ENCODE measurements around the gene BATF3. TPM values are rescaled to one million over a fixed set of nuclear protein-coding genes. Genes with fewer than 3 reads are reported as not detected.
A peak's percentile ranks its signal among the peaks of the same experiment; 100 is the strongest.

BATF3 gene
- total RNA-seq, 1 experiment from 2014 or later = 2.1 TPM

DNA sequence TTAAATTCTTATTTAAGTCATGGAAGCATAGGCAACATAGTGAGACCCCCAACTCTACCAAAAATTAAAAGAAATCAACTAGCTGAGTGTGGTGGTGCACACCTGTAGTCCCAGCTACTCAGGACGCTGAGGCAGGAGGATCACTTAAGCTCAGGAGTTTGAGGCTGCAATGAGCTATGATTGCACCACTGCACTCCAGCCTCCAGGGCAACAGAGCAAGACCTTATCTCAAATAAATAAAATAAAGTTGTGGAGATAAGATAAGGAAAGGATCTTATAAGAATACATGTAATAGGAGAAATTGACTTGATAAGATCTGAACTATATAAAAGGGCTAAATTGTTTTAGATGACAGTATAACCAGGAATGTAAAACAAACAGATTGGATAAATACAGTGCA lies 2.3 kb upstream of the BATF3 start:
- H3K9me3 Mint-ChIP-seq = 0 out of 5 replicates have a peak, but pooled peaks cover 0 to 2% of the 10 kb centered on the region in 2 experiments

More for the DNA sequence above, 2.3 kb upstream of the BATF3 start:
- no peak overlapping the region for H3K23ac ChIP-seq (ENCODE audit: insufficient read length, low read depth, low read length)
- H4K8ac ChIP-seq (replicated peaks; ENCODE audit: insufficient read length, low read depth, low read length) = no peak overlapping the region
- H3K36me3 Mint-ChIP-seq (ENCODE audit: insufficient read depth in 1 of 3, low read depth in 3 of 3) = peaks cover 0 to 2% (median 0%) of the 10 kb centered on the region in 3 experiments; a peak in 1 of 7 replicates
- TF ChIP-seq, protein P1, sequence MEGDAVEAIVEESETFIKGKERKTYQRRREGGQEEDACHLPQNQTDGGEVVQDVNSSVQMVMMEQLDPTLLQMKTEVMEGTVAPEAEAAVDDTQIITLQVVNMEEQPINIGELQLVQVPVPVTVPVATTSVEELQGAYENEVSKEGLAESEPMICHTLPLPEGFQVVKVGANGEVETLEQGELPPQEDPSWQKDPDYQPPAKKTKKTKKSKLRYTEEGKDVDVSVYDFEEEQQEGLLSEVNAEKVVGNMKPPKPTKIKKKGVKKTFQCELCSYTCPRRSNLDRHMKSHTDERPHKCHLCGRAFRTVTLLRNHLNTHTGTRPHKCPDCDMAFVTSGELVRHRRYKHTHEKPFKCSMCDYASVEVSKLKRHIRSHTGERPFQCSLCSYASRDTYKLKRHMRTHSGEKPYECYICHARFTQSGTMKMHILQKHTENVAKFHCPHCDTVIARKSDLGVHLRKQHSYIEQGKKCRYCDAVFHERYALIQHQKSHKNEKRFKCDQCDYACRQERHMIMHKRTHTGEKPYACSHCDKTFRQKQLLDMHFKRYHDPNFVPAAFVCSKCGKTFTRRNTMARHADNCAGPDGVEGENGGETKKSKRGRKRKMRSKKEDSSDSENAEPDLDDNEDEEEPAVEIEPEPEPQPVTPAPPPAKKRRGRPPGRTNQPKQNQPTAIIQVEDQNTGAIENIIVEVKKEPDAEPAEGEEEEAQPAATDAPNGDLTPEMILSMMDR (conservative IDR thresholded peaks at IDR 0.05) = peak; percentile 40; the same call in 2 of the 3 replicates
- no peak overlapping the region for H3K4me3 Mint-ChIP-seq
- H3K27me3 ChIP-seq (ENCODE audit: insufficient read depth, low read length) = peaks cover 26% of the 10 kb centered on the region
- H3K4me1 ChIP-seq (ENCODE audit: insufficient read depth, low read length) = no peaks in the 10 kb centered on the region; the same call in 1 of the 2 replicates
- H3K27ac ChIP-seq (ENCODE audit: insufficient read length, low read depth, low read length) = no peak overlapping the region
- H3K14ac ChIP-seq (ENCODE audit: insufficient read depth, low read length) = no peak overlapping the region
- no peak overlapping the region for H2BK120ac ChIP-seq (ENCODE audit: low read depth, low read length, poor library complexity, severe bottlenecking)
- no CpG with 5 or more reads among the region's 1 CpG for WGBS (ENCODE audit: extremely low coverage, insufficient read length, low lambda C conversion rate)
- DNase-seq = no peak
- H2AFZ ChIP-seq (ENCODE audit: low read length) = no peak overlapping the region
- no peaks in the 10 kb centered on the region for H3K79me2 ChIP-seq (ENCODE audit: insufficient read depth, low read length)
- H3K9ac ChIP-seq (ENCODE audit: extremely low read depth, insufficient read length, low read length) = no peak overlapping the region
- no peak overlapping the region for H4K91ac ChIP-seq (ENCODE audit: insufficient read length, low read depth, low read length)
- peaks cover 12% of the 10 kb centered on the region in 2 experiments for H3K4me1 Mint-ChIP-seq
- H3K56ac ChIP-seq (ENCODE audit: insufficient read length, low read depth, low read length) = no peak overlapping the region
- H3K4ac ChIP-seq (ENCODE audit: low read depth, low read length) = no peak overlapping the region
- H2AK5ac ChIP-seq (ENCODE audit: insufficient read length, low read length) = no peak overlapping the region
- H3K9me3 ChIP-seq (ENCODE audit: control insufficient read depth, low read depth, low read length) = no peaks in the 10 kb centered on the region
- H3K23me2 ChIP-seq (ENCODE audit: insufficient read length, low read depth, low read length, poor library complexity, severe bottlenecking) = peaks cover 6% of the 10 kb centered on the region
- no peak overlapping the region for H3T11ph ChIP-seq (ENCODE audit: low read length)
- H4K5ac ChIP-seq (ENCODE audit: insufficient read length, low read depth, low read length) = no peak overlapping the region
- peaks cover 77% of the 10 kb centered on the region for H3K27me3 Mint-ChIP-seq (ENCODE audit: low read depth)
- H2BK15ac ChIP-seq (ENCODE audit: low read depth, low read length) = no peak overlapping the region
- no peak overlapping the region for H2BK12ac ChIP-seq (ENCODE audit: insufficient read length, low read depth, low read length)
- no peak overlapping the region for H2BK5ac ChIP-seq (ENCODE audit: insufficient read length, low read length)
- no peak overlapping the region for H3K27ac Mint-ChIP-seq
- H3K4me2 ChIP-seq (ENCODE audit: insufficient read depth, insufficient read length, low read length) = no peak overlapping the region
- no peaks in the 10 kb centered on the region for H3K79me1 ChIP-seq (ENCODE audit: insufficient read depth, low read depth, low read length, poor library complexity, severe bottlenecking)
- no peak overlapping the region for H3K18ac ChIP-seq (ENCODE audit: insufficient read length, low read depth, low read length)
- H4K20me1 ChIP-seq (ENCODE audit: control insufficient read depth, insufficient read depth, insufficient read length) = no peaks in the 10 kb centered on the region
- no peak overlapping the region for H2BK20ac ChIP-seq (ENCODE audit: low read depth, low read length, poor library complexity, severe bottlenecking)
